GM12864 (cell line): ENCODE measurements around the gene NBAS.

Source experiments
- DNase-seq: peaks from one replicate; pipeline ENCODE4 v3.0.0-alpha.2; 2011; ENCODE audit warnings: low read depth
- H3K4me3 ChIP-seq: 2 replicates; pipeline ENCODE4 v1.5.1; 2011; ENCODE audit warnings: mild to moderate bottlenecking, low read depth, low read length, control low read depth
- TF ChIP-seq, protein P1 (sequence below): IDR thresholded peaks from 2 replicates; pipeline ENCODE4 v1.5.1; 2011; ENCODE audit warnings: low read depth, mild to moderate bottlenecking, moderate library complexity, low read length, control low read depth, inconsistent platforms; ENCODE audit errors: missing control alignments

Gene NBAS

GRCh38 chr2:15383695-15384350 is 177.3 kb downstream of the NBAS start:
- no peak for DNase-seq
- no peak overlapping the region for H3K4me3 ChIP-seq
- TF ChIP-seq, protein P1, sequence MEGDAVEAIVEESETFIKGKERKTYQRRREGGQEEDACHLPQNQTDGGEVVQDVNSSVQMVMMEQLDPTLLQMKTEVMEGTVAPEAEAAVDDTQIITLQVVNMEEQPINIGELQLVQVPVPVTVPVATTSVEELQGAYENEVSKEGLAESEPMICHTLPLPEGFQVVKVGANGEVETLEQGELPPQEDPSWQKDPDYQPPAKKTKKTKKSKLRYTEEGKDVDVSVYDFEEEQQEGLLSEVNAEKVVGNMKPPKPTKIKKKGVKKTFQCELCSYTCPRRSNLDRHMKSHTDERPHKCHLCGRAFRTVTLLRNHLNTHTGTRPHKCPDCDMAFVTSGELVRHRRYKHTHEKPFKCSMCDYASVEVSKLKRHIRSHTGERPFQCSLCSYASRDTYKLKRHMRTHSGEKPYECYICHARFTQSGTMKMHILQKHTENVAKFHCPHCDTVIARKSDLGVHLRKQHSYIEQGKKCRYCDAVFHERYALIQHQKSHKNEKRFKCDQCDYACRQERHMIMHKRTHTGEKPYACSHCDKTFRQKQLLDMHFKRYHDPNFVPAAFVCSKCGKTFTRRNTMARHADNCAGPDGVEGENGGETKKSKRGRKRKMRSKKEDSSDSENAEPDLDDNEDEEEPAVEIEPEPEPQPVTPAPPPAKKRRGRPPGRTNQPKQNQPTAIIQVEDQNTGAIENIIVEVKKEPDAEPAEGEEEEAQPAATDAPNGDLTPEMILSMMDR: no peak

DNA sequence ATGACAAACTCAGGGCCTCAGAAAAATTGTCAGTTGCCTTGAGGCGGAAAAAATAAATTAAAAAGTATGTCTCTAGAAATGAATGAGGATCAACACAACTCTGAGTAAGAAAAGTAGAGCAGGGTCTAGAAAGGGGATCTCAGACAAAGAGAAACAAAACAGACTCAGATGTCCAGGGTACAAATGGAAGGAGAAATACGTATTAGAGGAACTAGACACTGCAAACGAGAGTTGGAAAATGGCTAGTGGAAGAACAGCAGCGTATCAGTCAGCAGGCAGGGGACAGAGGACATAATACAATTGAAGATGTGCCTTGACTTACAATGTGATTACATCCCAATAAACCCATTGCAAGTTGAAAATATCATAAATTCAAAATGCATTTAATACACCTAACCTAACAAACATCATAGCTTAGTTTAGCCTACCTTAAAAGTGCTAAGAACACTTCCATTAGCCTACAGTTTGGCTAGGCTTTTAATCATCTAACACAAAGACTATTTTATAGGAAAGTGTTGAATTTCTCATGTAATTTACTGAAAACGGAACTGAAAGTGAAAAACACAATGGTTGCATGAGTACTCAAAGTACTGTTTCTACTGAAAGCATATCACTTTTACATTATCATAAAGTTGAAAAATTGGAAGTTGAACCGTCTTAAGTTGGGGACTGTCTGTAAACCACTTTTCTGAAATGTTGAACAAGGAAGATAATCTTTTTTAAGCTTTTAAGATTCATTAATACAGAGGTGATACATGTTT is 182.8 kb downstream of the NBAS start:
- TF ChIP-seq, protein P1: no peak
- peak; percentile 1 for DNase-seq
- H3K4me3 ChIP-seq: no peak overlapping the region

- DNase-seq: no peak
- TF ChIP-seq, protein P1: no peak
- H3K4me3 ChIP-seq: no peak overlapping the region
These were observed 183.9 kb downstream of the NBAS start for GRCh38 chr2:15377202-15377601.

- TF ChIP-seq, protein P1: no peak
- no peak overlapping the region for H3K4me3 ChIP-seq
- DNase-seq: no peak
These were observed 189.1 kb downstream of the NBAS start for GRCh38 chr2:15372019-15372418.

DNA sequence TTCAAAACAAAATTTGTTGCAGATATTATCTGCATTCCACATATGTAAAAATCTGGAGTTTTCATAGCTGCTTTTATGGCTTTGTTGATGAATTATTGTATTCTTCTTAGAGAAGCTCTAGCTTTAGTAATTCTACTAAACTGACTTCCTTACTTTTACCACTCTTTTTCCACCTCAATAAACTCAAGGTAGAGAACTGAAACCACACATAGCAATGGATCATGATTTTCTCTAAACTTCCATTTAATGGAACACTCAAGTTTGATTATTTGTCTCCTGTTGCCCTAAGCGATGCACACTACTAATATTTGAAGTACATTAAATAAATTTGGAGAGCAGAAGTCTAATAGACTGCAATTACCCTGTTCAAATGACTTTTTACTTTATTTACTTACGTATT is 192.0 kb downstream of the NBAS start:
- H3K4me3 ChIP-seq: no peak overlapping the region
- no peak for DNase-seq
- TF ChIP-seq, protein P1: no peak

GRCh38 chr2:15367715-15368114 is 193.4 kb downstream of the NBAS start:
- no peak for DNase-seq
- no peak overlapping the region for H3K4me3 ChIP-seq
- TF ChIP-seq, protein P1: no peak

GRCh38 chr2:15367205-15367604 is 193.9 kb downstream of the NBAS start:
- TF ChIP-seq, protein P1: no peak
- no peak for DNase-seq
- no peak overlapping the region for H3K4me3 ChIP-seq
